Measurements from ENCODE around the gene RAPGEF6.

DNA sequence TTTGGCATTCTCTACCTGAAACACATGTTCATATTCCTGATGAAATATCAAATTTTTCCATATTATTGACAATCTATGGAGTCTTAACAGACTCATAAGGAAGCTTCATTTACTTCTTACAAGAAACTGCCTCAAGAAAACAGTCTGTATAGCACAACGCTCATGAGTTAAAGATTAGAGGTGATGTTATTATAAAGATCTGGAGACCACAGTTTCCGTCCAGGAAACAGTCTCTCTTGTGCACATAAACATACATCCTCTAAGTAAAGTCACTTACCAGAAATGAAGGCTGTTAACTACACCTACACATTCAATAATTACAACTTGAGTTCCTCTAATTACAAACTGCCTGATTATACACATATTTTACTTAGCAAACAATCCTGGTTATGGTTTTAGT lies 86.9 kb downstream of the RAPGEF6 start:
- TF ChIP-seq EP300 (IDR thresholded peaks at IDR 0.05) (no peak), POLR2AphosphoS5 (IDR thresholded peaks at IDR 0.05) (no peak), POLR2A (IDR thresholded peaks at IDR 0.05) (no peak)
- TF ChIP-seq, protein P1, sequence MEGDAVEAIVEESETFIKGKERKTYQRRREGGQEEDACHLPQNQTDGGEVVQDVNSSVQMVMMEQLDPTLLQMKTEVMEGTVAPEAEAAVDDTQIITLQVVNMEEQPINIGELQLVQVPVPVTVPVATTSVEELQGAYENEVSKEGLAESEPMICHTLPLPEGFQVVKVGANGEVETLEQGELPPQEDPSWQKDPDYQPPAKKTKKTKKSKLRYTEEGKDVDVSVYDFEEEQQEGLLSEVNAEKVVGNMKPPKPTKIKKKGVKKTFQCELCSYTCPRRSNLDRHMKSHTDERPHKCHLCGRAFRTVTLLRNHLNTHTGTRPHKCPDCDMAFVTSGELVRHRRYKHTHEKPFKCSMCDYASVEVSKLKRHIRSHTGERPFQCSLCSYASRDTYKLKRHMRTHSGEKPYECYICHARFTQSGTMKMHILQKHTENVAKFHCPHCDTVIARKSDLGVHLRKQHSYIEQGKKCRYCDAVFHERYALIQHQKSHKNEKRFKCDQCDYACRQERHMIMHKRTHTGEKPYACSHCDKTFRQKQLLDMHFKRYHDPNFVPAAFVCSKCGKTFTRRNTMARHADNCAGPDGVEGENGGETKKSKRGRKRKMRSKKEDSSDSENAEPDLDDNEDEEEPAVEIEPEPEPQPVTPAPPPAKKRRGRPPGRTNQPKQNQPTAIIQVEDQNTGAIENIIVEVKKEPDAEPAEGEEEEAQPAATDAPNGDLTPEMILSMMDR (IDR thresholded peaks at IDR 0.05), result no peak
